ENCODE measurements around the gene CDH12.

Gene CDH12

DNA sequence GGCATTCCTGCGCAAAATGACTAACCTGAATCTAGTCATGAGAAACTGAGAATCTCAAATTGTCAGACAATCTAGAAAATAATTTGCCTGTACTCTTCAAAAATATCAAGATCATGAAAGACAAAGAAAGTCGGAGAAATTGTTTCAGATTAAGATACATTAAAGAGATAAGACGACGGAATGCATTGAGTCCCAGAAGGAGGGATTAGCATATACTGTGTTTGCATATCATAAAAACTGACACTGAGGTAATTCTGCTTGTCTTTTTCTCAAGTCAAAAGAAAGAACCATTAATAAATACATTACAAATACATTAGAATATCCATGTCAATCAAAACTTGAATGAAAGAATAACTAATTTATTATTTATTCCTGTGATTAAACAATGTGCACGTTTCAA is 88.4 kb downstream of the CDH12 start:
- no peak for DNase-seq (ENCODE audit: low read depth, low spot score)

DNA sequence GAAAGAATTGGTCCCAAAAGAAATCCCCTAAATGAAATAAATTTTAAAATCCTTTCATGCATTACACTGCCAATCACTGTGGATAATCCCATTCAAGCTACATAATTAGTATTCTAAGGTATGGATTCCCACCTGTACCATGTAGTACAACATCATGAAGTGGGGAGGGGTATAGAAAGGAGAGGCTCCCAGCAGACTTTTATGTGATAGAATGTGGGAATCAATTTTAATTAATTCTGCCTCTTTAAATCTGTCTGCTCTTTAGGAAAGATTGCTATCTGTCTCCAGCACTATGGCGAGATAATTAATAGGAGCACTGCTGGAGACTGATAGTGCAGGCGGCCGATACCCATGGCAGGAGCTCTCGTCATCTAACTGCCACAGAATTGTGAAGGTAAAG is 95.4 kb downstream of the CDH12 start:
- DNase-seq (ENCODE audit: low read depth, low spot score), result no peak

DNA sequence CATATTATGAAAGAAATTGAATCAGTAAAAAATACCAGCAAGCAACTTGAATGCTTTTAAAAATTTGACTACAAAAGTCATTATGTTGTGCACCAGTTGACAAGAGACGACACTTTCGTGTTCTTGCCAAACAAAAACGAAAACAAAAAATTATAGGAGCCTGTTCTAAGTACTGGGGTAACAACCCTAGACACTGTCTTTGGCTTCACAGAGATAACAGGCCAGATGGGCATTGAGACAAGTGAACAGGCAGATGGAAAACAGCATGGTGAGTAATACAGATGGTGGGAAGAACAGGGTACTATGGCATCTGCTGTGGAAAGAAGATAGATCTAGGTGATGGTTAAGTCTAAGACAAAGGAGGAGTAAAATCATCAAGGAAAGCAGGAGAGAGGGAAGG is 99.0 kb downstream of the CDH12 start:
- DNase-seq (ENCODE audit: low read depth, low spot score), result no peak

DNA sequence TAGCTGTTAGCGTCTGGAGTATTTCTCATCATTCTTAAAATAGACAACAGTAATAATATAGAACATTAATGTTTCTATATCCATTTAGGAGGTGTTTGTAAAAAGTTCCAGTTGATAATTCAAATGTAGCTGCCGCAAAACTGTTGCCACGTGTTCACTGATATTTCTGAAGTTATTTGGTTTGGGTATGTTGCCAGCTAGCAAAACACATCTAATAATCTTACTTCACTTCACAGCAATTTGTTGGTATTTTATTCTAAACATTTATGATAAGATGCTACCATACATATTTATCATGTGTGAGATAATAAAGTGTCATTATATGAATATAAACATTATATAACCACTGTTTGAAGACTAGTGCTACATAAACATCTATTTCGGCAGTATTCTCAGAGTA is 101.6 kb downstream of the CDH12 start:
- DNase-seq (ENCODE audit: low read depth, low spot score), result no peak

DNA sequence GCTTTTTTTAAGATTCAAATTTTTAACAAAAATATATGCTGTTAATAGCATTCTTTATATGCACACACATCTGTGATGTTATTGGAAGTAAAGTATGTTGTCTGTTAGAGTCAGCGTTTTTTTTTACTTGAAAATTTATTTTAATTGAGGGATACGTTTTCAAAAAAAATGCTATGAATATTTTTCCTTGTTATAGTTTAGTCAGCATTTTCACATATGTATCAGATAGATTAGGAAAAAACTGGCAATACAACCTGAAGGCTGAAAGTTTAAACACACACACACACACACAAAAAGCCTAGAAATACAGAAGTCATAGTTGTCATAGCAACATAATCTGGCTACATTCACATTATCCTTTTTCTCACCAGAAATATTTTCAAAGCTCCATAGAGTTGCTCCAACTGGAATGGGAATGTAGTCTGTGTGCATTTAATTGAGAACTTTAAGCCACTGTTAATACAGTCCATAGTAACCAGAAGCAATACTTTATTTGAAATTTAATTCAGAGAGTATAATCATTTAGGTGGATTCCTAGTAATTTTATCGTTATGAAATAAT is 116.6 kb downstream of the CDH12 start:
- no peak for DNase-seq (ENCODE audit: low read depth, low spot score)

DNA sequence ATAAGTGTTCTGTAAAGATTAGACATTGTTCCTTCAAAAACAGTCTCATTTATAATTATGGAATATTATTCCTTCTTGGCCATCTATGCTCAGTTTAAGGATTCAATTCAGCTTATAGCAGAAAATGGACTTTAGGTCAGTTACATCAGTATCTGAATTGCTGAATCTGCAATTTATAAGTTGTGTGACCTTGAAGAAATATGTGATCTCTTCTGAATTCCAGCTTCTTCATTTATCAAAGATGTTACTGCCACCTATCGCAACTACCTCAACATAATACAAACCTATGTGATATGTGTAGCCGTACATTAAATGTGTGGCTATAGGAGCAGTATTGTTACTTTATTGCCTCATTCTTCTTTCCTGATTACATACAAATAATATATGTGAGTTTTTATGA is 118.2 kb downstream of the CDH12 start:
- DNase-seq (ENCODE audit: low read depth, low spot score), result no peak

DNA sequence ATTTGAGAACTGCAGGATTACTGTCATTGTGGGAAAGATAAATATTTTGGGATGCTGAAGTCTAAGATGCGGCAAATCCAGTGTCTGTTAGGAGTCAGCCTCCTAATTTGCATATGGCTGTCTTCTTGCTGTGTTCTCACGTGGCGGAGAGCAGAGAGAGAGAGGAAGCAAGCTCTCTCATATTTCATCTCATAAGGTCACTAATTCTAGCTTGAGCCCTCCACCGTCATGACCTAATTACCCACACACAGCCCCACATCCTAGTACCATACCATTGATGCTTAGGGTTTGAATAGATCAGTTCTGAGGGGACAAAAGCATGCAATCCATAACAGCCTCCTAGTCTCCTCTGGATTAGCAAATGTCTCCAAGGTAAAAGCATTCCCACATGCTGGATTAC is 124.5 kb downstream of the CDH12 start:
- no peak for DNase-seq (ENCODE audit: low read depth, low spot score)

DNA sequence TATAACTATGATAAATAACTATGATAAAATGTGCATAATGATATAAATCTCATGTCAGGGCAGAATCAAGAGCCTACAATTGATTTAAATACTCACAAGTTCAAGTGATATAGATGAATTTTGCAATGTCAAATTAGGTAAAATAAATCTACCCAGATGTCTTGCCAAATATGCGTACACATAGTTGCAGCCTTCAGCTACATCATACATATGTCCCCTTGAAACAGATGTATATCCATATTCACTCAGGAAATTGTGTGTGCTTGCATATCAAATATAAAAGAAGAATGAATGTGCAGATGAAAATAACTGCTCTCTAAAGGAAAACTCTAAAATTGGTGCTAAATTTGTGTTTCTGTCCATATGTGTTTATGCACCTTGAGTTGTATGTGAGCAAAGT is 130.7 kb downstream of the CDH12 start:
- DNase-seq (ENCODE audit: low read depth, low spot score), result no peak

DNA sequence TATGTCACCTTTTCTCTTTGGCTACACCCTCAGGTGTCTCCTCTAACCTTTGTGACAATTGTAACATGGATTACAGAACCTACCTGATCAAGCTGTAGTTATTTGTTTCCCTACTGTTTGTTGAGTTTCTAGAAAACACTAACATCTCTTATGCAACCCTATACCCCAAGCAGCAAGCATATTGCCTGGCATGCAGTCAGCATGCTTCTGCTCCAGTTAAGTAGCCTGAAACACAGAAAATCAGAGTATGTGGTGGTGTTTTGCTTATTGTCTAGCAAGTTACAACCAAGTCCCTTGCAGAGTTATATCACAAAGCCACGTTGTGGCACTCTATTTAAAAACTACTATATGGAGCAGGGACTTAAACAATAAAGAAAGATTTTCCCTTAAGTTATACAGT is 131.1 kb downstream of the CDH12 start:
- DNase-seq (ENCODE audit: low read depth, low spot score), result no peak

DNA sequence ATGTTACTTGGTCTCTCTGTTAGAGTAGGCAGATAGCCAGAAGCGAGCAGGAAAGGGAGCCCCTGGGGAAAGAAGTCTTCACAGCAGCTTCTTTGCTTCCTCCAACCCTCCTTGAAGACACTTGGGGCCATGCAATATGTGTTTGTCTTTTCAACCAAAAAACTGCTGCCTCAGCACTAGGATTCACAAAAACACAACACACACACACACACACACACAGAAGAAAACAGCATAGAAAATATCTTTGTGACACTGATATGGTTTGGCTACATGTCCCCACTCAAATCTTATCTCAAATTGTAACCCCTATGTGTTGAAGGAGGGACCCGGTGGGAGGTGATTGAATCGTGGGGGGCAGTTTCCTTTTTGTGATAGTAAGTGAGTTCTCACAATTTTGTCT is 133.3 kb downstream of the CDH12 start:
- no peak for DNase-seq (ENCODE audit: low read depth, low spot score)

DNA sequence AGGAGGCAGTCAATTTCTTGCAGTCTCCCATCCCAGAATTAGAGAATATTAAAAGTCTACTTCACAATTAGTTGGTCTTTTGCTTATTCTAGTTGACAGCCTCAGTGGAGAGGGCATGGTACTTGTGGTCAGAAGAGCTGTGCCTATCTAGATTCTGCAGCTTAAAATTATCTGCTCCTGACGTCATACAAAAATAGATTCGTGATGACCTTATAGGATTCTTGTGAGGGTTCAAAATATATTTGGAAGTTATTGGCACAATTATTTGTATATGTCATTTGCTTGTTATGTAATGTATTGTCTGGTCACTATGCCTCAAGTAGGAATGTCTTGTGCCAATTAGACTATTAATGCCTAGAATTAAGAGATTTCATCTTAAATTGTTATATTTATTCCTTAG is 142.5 kb downstream of the CDH12 start:
- DNase-seq (ENCODE audit: low read depth, low spot score), result no peak

DNA sequence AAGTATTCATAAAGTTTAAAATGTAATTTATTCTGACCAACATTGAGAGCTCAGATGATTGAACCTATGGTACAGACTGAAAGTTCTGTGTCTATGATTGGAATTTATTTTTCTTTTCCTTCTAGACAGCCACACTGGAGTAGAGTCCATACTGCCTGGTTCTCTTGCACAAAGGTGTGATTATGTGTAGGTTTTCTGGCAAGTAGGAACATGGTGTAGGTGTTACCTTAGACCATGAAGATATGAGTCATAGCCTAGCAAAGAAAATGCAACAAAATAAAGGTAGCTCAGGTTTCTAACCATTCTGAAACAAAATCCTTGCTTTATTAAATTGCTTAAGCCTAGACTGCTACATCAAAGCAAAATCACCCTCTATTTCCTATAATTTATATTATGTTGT is 143.4 kb downstream of the CDH12 start:
- DNase-seq (ENCODE audit: low read depth, low spot score), result no peak

DNA sequence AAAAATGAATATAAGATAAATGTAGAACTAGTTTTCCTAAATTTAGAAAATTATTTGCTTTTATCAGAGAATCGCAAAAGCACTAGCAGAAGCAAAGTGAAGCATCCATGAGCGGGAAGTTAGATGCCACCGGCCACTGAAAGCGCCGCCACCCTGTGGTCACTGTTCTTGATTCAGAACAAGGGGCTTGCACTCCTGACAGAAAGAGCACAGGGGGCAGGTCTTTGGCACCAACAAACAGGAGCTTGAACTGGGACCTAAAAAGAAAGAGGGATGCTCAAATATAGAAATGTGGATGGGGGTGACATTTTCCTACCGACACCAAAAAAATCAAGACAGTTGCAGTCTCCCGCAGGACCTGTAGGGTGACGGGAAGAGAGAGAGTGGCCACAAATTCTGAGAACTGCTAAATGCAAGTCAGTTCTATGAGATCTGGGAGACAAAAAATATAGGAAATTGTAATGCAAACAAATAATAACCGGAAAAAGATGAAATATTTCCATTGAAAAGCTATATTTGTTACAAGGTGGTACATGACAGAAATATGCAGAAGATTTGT is 144.3 kb downstream of the CDH12 start:
- no peak for DNase-seq (ENCODE audit: low read depth, low spot score)

DNA sequence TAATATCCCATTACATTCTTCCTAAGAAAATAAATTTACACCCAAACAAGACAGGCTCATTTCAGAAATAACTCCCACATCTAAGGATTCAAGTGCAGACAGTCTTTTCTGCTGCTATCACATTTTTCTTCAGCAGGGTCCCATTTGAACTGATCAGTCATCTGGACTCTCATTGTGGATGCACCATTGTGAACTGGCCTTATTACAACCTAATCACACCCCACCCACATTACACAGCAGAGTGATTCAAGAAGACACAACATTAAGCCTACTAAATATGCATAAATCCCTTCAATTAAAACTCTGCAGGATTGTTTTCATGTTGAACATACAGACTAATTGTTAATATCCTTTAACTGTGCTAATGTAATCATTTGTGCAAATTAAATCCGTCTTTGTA is 146.2 kb downstream of the CDH12 start:
- no peak for DNase-seq (ENCODE audit: low read depth, low spot score)

DNA sequence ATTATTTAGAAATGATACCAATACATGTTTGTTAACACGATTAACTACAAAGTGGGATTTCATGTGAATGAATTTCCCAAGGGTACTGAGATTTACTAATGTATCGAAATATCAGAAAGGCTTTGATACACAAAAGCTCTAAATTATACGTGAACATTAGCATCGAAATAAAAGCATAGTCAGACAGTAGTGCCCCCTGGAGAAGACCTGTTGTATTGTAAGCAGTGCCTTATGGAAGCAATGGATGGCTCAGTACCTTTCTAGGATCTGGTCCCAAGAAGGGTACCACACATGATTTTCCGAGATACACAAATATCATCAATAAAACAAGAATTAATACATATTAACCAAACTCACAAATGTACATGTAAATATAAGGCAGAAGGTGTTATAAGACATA is 153.8 kb downstream of the CDH12 start:
- no peak for DNase-seq (ENCODE audit: low read depth, low spot score)

DNA sequence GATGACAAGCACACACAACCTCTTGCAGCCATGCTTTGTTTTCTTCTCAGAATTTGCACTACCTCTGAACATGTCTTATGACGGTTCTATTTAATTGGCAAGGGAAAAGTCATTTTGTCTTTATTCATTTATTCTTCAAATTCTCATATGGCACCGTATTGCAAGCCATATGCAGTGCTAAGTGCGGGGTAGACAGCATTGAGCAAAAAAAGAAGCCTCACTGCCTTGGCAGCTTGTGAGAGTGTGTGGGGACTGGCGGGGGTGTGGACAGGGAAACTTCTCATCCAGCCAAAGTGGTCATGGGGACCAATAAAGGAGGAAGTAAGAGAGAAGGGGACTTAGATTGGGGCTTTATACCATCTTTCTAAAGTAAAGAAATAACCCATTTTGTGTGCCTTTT is 160.0 kb downstream of the CDH12 start:
- DNase-seq (ENCODE audit: low read depth, low spot score), result no peak

DNA sequence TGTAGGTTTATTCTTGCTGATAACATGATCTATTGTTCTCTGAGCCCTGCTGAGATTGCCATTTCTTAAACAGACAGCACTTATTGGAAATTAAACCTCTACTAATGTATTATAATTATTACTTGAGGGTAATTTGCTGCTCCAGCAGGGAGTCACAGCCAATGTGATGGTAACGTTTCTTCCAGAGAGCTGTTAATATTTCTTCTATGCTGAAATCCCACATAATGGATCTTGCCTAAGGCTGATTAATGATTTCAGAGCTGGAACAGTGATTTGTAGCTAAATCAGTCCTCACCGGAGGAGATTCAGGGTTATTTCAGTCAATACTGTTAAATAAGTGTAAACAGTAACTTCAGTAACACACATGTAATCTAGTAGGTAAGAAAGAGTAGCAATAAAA is 170.1 kb downstream of the CDH12 start:
- DNase-seq (ENCODE audit: low read depth, low spot score), result no peak

DNA sequence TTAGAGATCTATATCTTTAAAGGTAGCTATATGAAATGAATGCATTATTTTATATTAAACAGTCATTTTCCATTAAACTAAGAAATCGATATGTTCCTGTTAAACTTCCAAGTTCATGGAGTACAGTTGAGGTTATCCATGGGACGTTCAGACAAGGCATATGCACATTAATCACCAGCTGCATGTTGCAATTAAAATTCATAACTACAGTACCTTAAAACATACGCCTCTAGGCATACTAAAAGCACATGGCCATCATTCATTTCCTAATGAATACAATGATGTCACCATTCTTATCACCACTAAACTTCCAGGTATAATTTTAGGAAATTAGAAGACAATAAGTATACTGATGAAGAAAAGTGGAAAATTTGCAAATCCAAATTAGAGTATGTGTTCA is 174.3 kb downstream of the CDH12 start:
- DNase-seq (ENCODE audit: low read depth, low spot score), result no peak

DNA sequence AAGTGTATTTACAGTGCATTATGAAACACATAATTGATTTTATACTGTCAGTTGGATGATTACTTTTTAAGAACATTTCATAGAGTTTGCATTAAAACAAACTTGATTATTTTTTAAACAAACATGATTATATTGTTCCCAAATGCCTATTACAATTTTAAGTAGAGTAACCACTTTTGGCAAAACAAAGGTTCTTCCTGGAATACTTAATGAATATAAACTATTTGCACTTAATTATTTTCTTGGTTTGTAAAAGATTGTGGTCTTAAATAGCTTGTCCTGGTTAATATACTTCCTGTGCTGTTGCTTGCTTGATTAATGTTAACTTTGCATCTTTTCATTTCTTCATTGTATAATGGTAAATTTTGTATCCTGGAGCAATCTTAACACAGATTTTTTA is 180.0 kb downstream of the CDH12 start:
- DNase-seq (ENCODE audit: low read depth, low spot score), result no peak

DNA sequence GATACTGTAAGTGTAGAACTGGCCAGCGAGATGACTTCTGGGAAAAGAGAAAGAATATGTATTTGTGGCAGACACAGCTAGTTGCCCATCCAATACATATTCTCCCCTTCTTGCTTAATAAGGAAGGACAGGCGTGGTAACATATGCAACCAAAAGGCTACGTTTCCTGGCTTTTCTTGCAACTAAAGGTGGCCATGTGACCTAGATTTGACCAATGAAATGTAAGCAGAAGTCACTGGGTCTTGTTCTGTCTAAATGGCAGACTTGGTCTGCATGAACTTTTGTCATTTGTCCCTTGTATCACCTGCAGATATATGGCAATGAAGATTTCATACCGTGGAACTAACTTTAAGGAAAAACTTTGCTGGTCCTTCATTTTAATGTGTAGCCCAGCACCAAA is 183.8 kb downstream of the CDH12 start:
- no peak for DNase-seq (ENCODE audit: low read depth, low spot score)

DNA sequence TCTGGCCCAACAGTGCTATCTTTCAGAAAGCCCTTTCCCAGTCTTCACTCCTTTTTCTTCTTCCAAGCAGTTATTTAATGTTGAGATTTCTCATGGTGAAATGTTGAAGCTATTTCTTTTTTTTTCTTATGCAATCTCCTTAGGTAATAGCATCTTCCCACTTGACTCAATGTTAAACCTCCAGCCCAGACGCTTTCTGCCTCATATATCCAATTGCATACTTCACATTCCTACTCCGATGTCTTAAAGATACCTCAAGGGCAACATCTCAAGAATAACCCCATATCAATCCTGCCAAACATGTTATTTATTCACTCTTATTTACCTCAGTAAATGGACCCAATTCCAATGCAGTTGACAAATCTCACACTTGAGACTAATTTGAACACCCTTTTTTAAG is 187.3 kb downstream of the CDH12 start:
- DNase-seq (ENCODE audit: low read depth, low spot score), result no peak

DNA sequence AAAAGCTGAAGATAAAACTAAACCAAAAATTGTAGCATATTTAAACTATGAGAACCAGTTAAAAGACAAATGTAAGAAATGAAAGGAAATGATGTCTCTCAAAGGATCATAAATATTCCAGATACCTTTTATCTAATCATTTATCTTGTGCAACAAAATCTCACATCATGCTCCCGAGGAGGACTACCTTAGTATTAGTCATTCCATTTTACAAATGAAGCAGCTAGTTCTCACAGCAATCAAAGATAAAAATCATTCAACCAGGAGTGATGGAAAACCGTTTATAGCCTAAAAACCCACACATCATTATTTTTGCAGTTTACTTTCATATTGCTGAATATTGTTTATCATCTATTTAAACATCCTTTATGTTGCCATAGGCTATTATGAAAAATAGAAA is 190.0 kb downstream of the CDH12 start:
- DNase-seq (ENCODE audit: low read depth, low spot score), result no peak

DNA sequence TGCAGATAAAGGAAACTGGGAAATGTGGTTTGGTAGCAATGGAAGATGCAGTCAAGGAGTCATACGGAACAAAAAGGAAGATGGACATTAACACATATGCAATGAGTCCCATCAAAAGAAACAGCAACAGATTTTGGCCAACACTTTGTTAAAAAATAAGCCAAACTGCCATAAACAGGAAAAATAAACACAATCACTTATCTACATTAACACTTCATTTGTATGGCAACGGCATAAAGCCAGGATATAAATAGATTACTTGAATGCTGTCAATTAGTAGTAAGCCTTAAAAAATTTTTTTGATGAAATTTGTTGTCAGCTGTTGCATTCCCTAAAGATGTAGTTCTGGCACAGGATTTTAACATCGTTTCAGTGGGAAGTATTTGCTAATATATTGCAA is 190.8 kb downstream of the CDH12 start:
- no peak for DNase-seq (ENCODE audit: low read depth, low spot score)

DNA sequence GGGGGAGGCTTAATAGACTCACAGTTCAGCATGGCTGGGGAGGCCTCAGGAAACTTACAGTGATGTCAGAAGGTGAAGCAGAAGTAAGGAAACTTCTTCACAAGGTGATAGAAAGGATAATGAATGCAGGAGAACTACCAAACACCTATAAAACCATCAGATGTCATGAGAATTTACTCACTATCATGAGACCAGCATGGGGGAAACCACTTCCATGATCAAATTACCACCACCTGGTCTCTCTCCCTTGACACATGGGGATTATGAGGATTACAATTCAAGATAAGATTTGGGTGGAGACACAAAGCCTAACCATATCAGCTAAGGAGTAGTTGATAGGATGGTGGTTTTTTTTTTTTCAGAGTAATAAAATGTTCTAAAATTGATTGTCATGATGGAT is 201.8 kb downstream of the CDH12 start:
- no peak for DNase-seq (ENCODE audit: low read depth, low spot score)

Measured in smooth muscle cell of the brain vasculature (primary cell).